Loucy (cell line): ENCODE data around the gene TMEM39A.
A peak's percentile ranks its signal among the peaks of the same experiment; 100 is the strongest.

Source experiments
- H2AFZ ChIP-seq: fragments of 200-600 bp; sonication (generic); 2 replicates; pipeline ENCODE4 v1.6.0; 2016; ENCODE audit warnings: antibody characterized with exemption, mild to moderate bottlenecking, low read length, moderate library complexity
- H3F3A ChIP-seq: fragments of 200-600 bp; 2 replicates; pipeline ENCODE4 v1.6.0; 2016; ENCODE audit warnings: antibody characterized with exemption, low read depth, mild to moderate bottlenecking
- H3K27me3 ChIP-seq: fragments of 200-600 bp; sonication (generic); 2 replicates; pipeline ENCODE4 v1.6.1; 2014; ENCODE audit warnings: low read length, mild to moderate bottlenecking; ENCODE audit not compliant: insufficient read depth, poor library complexity, severe bottlenecking
- H3K36me3 ChIP-seq: fragments of 200-600 bp; sonication (generic); 2 replicates; pipeline ENCODE4 v1.6.1; 2016; ENCODE audit warnings: low read length; ENCODE audit not compliant: insufficient read depth
- H3K4me1 ChIP-seq: fragments of 200-600 bp; sonication (generic); 2 replicates; pipeline ENCODE4 v1.5.1; 2014; ENCODE audit warnings: low read length, mild to moderate bottlenecking; ENCODE audit not compliant: insufficient read depth, poor library complexity, severe bottlenecking
- H3K4me2 ChIP-seq: fragments of 200-600 bp; sonication (generic); 2 replicates; pipeline ENCODE4 v1.6.0; 2014; ENCODE audit warnings: antibody characterized with exemption, low read length, low read depth, mild to moderate bottlenecking; ENCODE audit not compliant: poor library complexity, severe bottlenecking
- H3K4me3 ChIP-seq: fragments of 200-600 bp; sonication (generic); 2 replicates; pipeline ENCODE4 v1.5.1; 2014; ENCODE audit warnings: low read length, mild to moderate bottlenecking, mixed read lengths; ENCODE audit not compliant: poor library complexity, severe bottlenecking
- H3K79me2 ChIP-seq: fragments of 200-600 bp; sonication (generic); 2 replicates; pipeline ENCODE4 v1.6.1; 2014; ENCODE audit warnings: low read length; ENCODE audit not compliant: insufficient read depth
- H3K9ac ChIP-seq: fragments of 200-600 bp; sonication (generic); 2 replicates; pipeline ENCODE4 v1.6.0; 2014; ENCODE audit warnings: mild to moderate bottlenecking, low read depth, low read length, moderate library complexity; ENCODE audit not compliant: poor library complexity, severe bottlenecking
- H3K9me2 ChIP-seq: fragments of 200-600 bp; sonication (generic); replicated peaks from 2 replicates; pipeline ENCODE4 v1.6.1; 2016; ENCODE audit warnings: low read depth, low read length, mixed read lengths
- H3K9me3 ChIP-seq: fragments of 200-600 bp; sonication (generic); 2 replicates; pipeline ENCODE4 v1.6.1; 2014; ENCODE audit warnings: mild to moderate bottlenecking, antibody characterized with exemption, low read length, low read depth; ENCODE audit not compliant: insufficient read depth
- H4K20me1 ChIP-seq: fragments of 200-600 bp; sonication (generic); 2 replicates; pipeline ENCODE4 v1.6.0; 2014; ENCODE audit warnings: antibody characterized with exemption, low read length, mild to moderate bottlenecking; ENCODE audit not compliant: insufficient read depth, poor library complexity, severe bottlenecking
- CTCF ChIP-seq: fragments of 200-600 bp; sonication (generic); conservative IDR thresholded peaks from 2 replicates; pipeline ENCODE4 v1.5.1; 2014; ENCODE audit warnings: mild to moderate bottlenecking, antibody characterized with exemption, low read length
- EZH2phosphoT487 ChIP-seq: fragments of 200-600 bp; IDR thresholded peaks from 2 replicates; pipeline ENCODE4 v1.6.1; 2018; ENCODE audit warnings: antibody characterized with exemption, mild to moderate bottlenecking, moderate library complexity, borderline replicate concordance

The TMEM39A gene

GRCh38 chr3:119463171-119464169, at the start of gene TMEM39A:
TMEM39A (minus strand) TSS chr3:119463615; CDS start chr3:119462074, 1,541 bp downstream.
- Histone ChIP-seq H3K4me2 (peak within 1 kb of the TSS; percentile 97), H3K27me3 (no peaks in the 10 kb centered on the region), H3K4me1 (peaks cover 35% of the 10 kb centered on the region), H4K20me1 (peaks cover 22% of the 10 kb centered on the region), H3K79me2 (peaks cover 47% of the 10 kb centered on the region), H3K9ac (peak within 1 kb of the TSS; percentile 86), H3K9me3 (no peaks in the 10 kb centered on the region), H3K36me3 (peaks cover 11% of the 10 kb centered on the region; the same call in 1 of the 2 replicates), H3F3A (no peaks in the 10 kb centered on the region), H3K9me2 (no peaks in the 10 kb centered on the region), H2AFZ (peak within 1 kb of the TSS; percentile 90), H3K4me3 (peak within 1 kb of the TSS; percentile 90)
- TF ChIP-seq EZH2phosphoT487, result no peak
- TF ChIP-seq CTCF, result no peak

GRCh38 chr3:119510690-119511089, 47.3 kb upstream of the TMEM39A start:
- no peak overlapping the region for H3K9ac ChIP-seq
- no peak for TF ChIP-seq EZH2phosphoT487
- TF ChIP-seq CTCF, result no peak
- H2AFZ ChIP-seq, result no peak overlapping the region
- H3F3A ChIP-seq, result peaks cover 4% of the 10 kb centered on the region
- H3K9me3 ChIP-seq, result no peaks in the 10 kb centered on the region
- no peak overlapping the region for H3K4me3 ChIP-seq
- H3K36me3 ChIP-seq, result no peaks in the 10 kb centered on the region
- no peaks in the 10 kb centered on the region for H4K20me1 ChIP-seq
- no peaks in the 10 kb centered on the region for H3K27me3 ChIP-seq
- peaks cover 25% of the 10 kb centered on the region for H3K4me1 ChIP-seq
- no peak overlapping the region for H3K4me2 ChIP-seq
- H3K79me2 ChIP-seq, result no peaks in the 10 kb centered on the region
- no peaks in the 10 kb centered on the region for H3K9me2 ChIP-seq

- H3K9me3 ChIP-seq, result no peaks in the 10 kb centered on the region
- no peaks in the 10 kb centered on the region for H3K79me2 ChIP-seq
- H3K36me3 ChIP-seq, result no peaks in the 10 kb centered on the region
- TF ChIP-seq CTCF (no peak), EZH2phosphoT487 (no peak)
- H3K4me1 ChIP-seq, result peaks cover 28% of the 10 kb centered on the region
- H3F3A ChIP-seq, result peaks cover 4% of the 10 kb centered on the region
- H3K4me2 ChIP-seq, result peak overlapping the region; percentile 61
- H3K9me2 ChIP-seq, result no peaks in the 10 kb centered on the region
- H4K20me1 ChIP-seq, result no peaks in the 10 kb centered on the region
- H3K9ac ChIP-seq, result peak overlapping the region; percentile 25
- H3K4me3 ChIP-seq, result peak overlapping the region; percentile 48
- H2AFZ ChIP-seq, result no peak overlapping the region
- H3K27me3 ChIP-seq, result no peaks in the 10 kb centered on the region
These were observed 44.9 kb upstream of the TMEM39A start for GRCh38 chr3:119508172-119508845.
